ENCODE measurements around the gene CCDC174.

The CCDC174 gene

GRCh38 chr3:14630404-14631100, 21.0 kb upstream of the CCDC174 start:
- TF ChIP-seq CTCF (IDR thresholded peaks at IDR 0.05; ENCODE audit: extremely low read depth, insufficient read depth, missing control alignments): no peak
- in situ Hi-C loops (cut with MboI; ENCODE audit: low pct_unique_long_range_greater_than_20kb, low sequenced_read_pairs, unreplicated experiment): no loop called here
- no peak for DNase-seq (ENCODE audit: low spot score)

- TF ChIP-seq CTCF (IDR thresholded peaks at IDR 0.05; ENCODE audit: extremely low read depth, insufficient read depth, missing control alignments): no peak
- in situ Hi-C loops (cut with MboI; ENCODE audit: low pct_unique_long_range_greater_than_20kb, low sequenced_read_pairs, unreplicated experiment): no loop called here
- no peak for DNase-seq (ENCODE audit: low spot score)
Observed at GRCh38 chr3:14631101-14631497, 20.5 kb upstream of the CCDC174 start.

GRCh38 chr3:14631687-14632441, 19.7 kb upstream of the CCDC174 start:
- in situ Hi-C loops (cut with MboI; ENCODE audit: low pct_unique_long_range_greater_than_20kb, low sequenced_read_pairs, unreplicated experiment): no loop called here
- TF ChIP-seq CTCF (IDR thresholded peaks at IDR 0.05; ENCODE audit: extremely low read depth, insufficient read depth, missing control alignments): no peak
- no peak for DNase-seq (ENCODE audit: low spot score)

- no peak for DNase-seq (ENCODE audit: low spot score)
- in situ Hi-C loops (cut with MboI; ENCODE audit: low pct_unique_long_range_greater_than_20kb, low sequenced_read_pairs, unreplicated experiment): no loop called here
- no peak for TF ChIP-seq CTCF (IDR thresholded peaks at IDR 0.05; ENCODE audit: extremely low read depth, insufficient read depth, missing control alignments)
Observed at GRCh38 chr3:14632442-14632930, 19.1 kb upstream of the CCDC174 start.

GRCh38 chr3:14633417-14633816, 18.1 kb upstream of the CCDC174 start:
- DNase-seq (ENCODE audit: low spot score): no peak
- no peak for TF ChIP-seq CTCF (IDR thresholded peaks at IDR 0.05; ENCODE audit: extremely low read depth, insufficient read depth, missing control alignments)
- in situ Hi-C loops (cut with MboI; ENCODE audit: low pct_unique_long_range_greater_than_20kb, low sequenced_read_pairs, unreplicated experiment): no loop called here

- DNase-seq (ENCODE audit: low spot score): peak; percentile 69
- TF ChIP-seq CTCF (IDR thresholded peaks at IDR 0.05; ENCODE audit: extremely low read depth, insufficient read depth, missing control alignments): peak; percentile 91
- in situ Hi-C loops (cut with MboI; ENCODE audit: low pct_unique_long_range_greater_than_20kb, low sequenced_read_pairs, unreplicated experiment): no loop called here
Observed at GRCh38 chr3:14633819-14634424, 17.6 kb upstream of the CCDC174 start.

Measured in GM13977 (cell line).